GM12875 (cell line): Measurements from ENCODE around the gene PTPRM.

Source experiments
- H3K4me3 ChIP-seq: one replicate; pipeline ENCODE4 v1.5.1; 2011; ENCODE audit warnings: low read depth, low read length, control low read depth
- TF ChIP-seq, protein P1 (sequence below): IDR thresholded peaks from 2 replicates; pipeline ENCODE4 v1.5.1; 2011; ENCODE audit warnings: low read depth, mild to moderate bottlenecking, control low read depth, inconsistent platforms, low read length, moderate library complexity, borderline replicate concordance; ENCODE audit not compliant: insufficient read depth

PTPRM gene

DNA sequence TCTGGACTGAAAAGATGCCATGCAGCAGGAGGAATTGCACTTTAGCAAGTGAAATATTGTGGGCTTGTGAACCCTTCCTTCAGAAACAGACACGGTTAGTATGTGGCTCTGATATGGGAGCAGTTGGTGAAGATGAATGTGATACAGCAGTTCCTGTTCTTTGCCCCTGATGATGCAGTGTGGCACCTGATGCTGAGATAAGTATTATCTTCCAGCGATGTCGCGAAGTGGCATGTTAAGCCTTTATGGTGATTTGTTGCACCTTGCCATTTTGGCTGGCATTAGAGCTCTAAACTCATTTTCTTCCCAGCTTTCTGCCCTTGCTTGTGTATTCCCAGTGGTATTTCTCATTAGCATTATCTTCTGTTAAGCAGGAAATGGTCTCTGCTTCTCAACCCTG is 600.6 kb downstream of the PTPRM start:
- TF ChIP-seq, protein P1, sequence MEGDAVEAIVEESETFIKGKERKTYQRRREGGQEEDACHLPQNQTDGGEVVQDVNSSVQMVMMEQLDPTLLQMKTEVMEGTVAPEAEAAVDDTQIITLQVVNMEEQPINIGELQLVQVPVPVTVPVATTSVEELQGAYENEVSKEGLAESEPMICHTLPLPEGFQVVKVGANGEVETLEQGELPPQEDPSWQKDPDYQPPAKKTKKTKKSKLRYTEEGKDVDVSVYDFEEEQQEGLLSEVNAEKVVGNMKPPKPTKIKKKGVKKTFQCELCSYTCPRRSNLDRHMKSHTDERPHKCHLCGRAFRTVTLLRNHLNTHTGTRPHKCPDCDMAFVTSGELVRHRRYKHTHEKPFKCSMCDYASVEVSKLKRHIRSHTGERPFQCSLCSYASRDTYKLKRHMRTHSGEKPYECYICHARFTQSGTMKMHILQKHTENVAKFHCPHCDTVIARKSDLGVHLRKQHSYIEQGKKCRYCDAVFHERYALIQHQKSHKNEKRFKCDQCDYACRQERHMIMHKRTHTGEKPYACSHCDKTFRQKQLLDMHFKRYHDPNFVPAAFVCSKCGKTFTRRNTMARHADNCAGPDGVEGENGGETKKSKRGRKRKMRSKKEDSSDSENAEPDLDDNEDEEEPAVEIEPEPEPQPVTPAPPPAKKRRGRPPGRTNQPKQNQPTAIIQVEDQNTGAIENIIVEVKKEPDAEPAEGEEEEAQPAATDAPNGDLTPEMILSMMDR: no peak
- H3K4me3 ChIP-seq: no peak overlapping the region

DNA sequence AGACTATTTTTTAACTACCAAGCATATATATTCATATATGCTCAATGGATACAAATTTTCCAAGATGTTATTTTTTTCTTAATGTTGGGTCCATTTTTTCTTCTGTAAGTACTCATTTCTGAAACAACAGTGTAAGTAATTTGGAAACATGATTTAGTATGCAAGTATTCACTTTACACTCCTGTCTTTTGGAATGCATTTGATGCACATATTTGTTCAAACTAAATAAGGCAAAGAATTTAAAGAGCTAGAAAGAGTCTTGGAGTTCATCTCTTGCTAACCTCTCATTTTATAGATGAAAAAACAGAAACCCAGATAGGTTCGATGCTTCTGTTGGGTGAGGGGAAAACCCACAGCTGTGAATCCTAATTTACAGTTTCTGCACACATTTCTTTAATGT is 602.6 kb downstream of the PTPRM start:
- H3K4me3 ChIP-seq: no peak overlapping the region
- TF ChIP-seq, protein P1: no peak

DNA sequence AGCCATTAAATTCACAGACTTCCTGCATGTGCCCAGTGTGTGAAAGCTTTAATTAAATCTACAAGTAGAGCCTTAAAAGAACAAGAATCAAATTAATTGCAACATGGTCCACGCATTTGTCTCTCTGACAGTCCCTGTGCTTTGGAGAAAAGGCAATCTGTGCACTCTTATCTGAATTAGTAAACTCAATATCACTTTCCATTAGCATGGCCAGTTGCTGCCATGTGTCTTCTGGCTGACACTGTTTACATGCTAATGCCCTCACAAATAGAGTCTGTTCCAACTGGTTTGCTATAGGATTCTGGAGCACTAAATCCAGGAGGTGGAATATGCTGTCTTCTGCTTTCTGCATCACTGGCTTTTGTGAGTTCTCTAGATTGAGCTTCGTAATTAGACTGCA is 607.7 kb downstream of the PTPRM start:
- TF ChIP-seq, protein P1: no peak
- H3K4me3 ChIP-seq: no peak overlapping the region

DNA sequence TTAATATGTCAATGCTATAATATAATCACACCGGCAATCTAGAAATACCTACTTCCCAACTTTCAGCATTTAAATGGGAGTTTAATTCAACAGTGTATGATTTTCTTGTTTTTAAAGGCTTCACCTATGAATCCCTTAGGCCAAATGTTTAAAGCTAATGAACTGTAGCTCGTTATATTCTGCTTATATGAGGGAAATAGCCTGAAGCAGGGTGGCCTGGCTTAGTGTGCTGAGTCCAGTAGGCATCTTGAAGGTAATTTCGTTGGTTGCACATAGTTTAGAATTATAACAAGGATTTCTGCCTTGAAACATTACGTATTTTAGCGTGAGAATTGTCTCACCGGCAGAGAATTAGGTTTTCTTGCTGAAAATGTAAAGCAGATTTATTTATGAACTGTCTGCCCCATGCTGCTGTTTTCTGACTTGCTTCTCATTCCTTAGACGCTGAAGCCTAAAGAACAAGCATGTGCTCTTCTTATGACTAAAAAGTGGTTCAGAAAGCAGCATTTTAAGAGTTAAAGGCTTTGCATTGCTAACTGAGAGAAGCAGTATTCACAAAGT is 608.5 kb downstream of the PTPRM start:
- H3K4me3 ChIP-seq: no peak overlapping the region
- TF ChIP-seq, protein P1: no peak

DNA sequence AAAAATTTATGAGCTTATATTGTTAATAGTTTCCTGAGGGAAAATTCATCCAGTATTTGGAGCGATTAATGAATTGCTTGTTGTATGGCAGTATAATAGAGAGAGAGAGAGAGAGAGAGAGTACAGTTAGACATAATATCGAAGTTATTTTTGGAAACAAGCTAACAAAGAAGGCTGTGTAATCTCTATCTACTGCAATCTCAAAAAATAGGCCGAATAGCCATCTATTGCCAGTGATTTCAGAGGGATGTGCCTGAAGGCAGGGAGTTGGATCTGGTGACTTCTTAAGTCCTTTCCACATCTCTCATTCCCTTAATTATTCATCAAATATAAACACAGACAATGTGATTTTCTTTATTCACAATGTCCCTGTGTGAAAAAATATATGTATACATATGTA is 609.0 kb downstream of the PTPRM start:
- TF ChIP-seq, protein P1: no peak
- no peak overlapping the region for H3K4me3 ChIP-seq

DNA sequence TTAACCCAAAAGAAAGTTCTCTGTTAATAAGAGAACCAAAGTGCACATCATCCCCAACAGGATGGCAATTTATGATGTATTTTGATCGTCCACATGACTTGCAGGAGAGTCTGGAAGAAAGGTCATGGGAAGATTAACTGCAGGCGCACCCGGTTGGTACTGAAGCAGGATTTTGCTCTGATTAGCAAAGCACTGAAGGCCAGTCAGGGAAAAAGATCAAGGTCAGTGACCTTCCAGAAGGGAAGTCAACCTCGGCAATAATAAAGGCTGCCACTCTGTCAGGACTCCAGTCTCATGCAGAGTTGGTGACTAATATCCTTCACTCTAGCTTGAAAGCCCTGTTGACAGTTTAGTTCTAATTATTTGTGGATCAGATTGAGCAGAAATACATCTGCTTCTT is 609.4 kb downstream of the PTPRM start:
- H3K4me3 ChIP-seq: no peak overlapping the region
- TF ChIP-seq, protein P1: no peak

DNA sequence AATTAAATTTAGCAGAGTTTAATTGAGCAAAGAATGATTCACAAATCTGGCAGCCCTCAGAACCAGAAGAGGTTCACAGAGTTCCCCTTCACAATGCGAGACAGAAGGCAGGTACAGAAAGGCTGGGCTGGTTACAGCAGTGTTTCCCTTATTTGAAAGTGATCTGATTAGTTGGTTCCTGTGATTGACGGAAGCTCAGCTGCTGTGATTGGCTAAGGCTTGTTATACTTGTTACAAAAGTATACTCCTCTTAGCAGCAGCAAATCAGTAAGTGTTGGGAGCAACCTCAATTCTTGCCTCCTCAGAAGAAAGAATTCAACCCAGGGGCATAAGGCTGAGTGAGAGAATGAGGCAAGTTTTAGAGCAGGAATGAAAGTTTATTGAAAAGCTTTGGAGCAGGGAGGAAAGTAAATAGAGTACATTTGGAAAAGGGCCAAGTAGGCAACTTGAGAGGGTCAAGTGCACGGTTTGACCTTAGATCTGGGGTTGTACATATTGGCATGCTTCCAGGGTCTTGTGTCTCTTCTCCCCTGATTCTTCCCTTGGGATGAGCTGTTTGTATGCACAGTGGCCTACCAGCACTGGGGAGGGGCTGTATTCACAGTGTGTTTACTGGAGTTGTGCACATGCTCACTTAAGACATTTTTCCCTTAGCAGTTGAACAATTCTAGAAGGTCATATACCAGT is 610.4 kb downstream of the PTPRM start:
- TF ChIP-seq, protein P1: no peak
- no peak overlapping the region for H3K4me3 ChIP-seq
